DOHH2 (cell line): ENCODE results near the gene RPS6KA4.

Experiments used
- H3F3A ChIP-seq: fragments of 200-600 bp; sonication (generic), shearing (Covaris generic); 2 replicates; pipeline ENCODE4 v1.6.0; 2016; ENCODE audit warnings: antibody characterized with exemption, mild to moderate bottlenecking; ENCODE audit not compliant: control insufficient read depth, insufficient read depth
- H3K27ac ChIP-seq: fragments of 200-600 bp; sonication (generic); 2 replicates; pipeline ENCODE4 v1.5.1; 2014; ENCODE audit warnings: low read depth, mild to moderate bottlenecking, low read length, moderate library complexity
- H3K27me3 ChIP-seq: fragments of 200-600 bp; sonication (generic); 2 replicates; pipeline ENCODE4 v1.6.1; 2014; ENCODE audit warnings: mild to moderate bottlenecking, low read length, mixed read lengths; ENCODE audit not compliant: control insufficient read depth
- H3K36me3 ChIP-seq: fragments of 200-600 bp; sonication (generic); 2 replicates; pipeline ENCODE4 v1.6.1; 2014; ENCODE audit warnings: mild to moderate bottlenecking, low read length, moderate library complexity, mixed read lengths; ENCODE audit not compliant: control insufficient read depth
- H3K4me1 ChIP-seq: fragments of 200-600 bp; sonication (generic); 2 replicates; pipeline ENCODE4 v1.6.1; 2014; ENCODE audit warnings: mild to moderate bottlenecking, low read length, mixed read lengths; ENCODE audit not compliant: control insufficient read depth
- H3K4me2 ChIP-seq: fragments of 200-600 bp; sonication (generic); 2 replicates; pipeline ENCODE4 v1.6.0; 2014; ENCODE audit warnings: mild to moderate bottlenecking, low read length, moderate library complexity
- H3K4me3 ChIP-seq: fragments of 200-600 bp; sonication (generic); 2 replicates; pipeline ENCODE4 v1.5.1; 2014; ENCODE audit warnings: mild to moderate bottlenecking, low read length, mixed read lengths
- H3K79me2 ChIP-seq: fragments of 200-600 bp; sonication (generic); 2 replicates; pipeline ENCODE4 v1.6.1; 2014; ENCODE audit warnings: mild to moderate bottlenecking, low read length, mixed read lengths; ENCODE audit not compliant: control insufficient read depth
- H3K9me2 ChIP-seq: fragments of 200-600 bp; sonication (generic); replicated peaks from 2 replicates; pipeline ENCODE4 v1.6.1; 2014; ENCODE audit warnings: mild to moderate bottlenecking, low read length, mixed read lengths; ENCODE audit not compliant: control insufficient read depth
- H3K9me3 ChIP-seq: fragments of 200-600 bp; sonication (generic); 2 replicates; pipeline ENCODE4 v1.6.1; 2014; ENCODE audit warnings: antibody characterized with exemption, low read length, mixed read lengths; ENCODE audit not compliant: control insufficient read depth, insufficient read depth
- H4K20me1 ChIP-seq: fragments of 200-600 bp; sonication (generic); 2 replicates; pipeline ENCODE4 v1.6.0; 2014; ENCODE audit warnings: low read depth, mild to moderate bottlenecking, antibody characterized with exemption, low read length, moderate library complexity; ENCODE audit not compliant: control insufficient read depth, insufficient read depth
- EZH2phosphoT487 ChIP-seq: fragments of 200-600 bp; sonication (generic); IDR thresholded peaks from 2 replicates; pipeline ENCODE4 v1.6.1; 2017; ENCODE audit warnings: borderline replicate concordance, mild to moderate bottlenecking, antibody characterized with exemption, low read length, moderate library complexity, mixed read lengths
- TF ChIP-seq, protein P1 (sequence below): fragments of 200-600 bp; sonication (generic); IDR thresholded peaks from one replicate; pipeline ENCODE4 v1.5.1; 2014; ENCODE audit warnings: antibody characterized with exemption, mild to moderate bottlenecking, low read depth, low read length; ENCODE audit not compliant: poor library complexity, severe bottlenecking

The RPS6KA4 gene

DNA sequence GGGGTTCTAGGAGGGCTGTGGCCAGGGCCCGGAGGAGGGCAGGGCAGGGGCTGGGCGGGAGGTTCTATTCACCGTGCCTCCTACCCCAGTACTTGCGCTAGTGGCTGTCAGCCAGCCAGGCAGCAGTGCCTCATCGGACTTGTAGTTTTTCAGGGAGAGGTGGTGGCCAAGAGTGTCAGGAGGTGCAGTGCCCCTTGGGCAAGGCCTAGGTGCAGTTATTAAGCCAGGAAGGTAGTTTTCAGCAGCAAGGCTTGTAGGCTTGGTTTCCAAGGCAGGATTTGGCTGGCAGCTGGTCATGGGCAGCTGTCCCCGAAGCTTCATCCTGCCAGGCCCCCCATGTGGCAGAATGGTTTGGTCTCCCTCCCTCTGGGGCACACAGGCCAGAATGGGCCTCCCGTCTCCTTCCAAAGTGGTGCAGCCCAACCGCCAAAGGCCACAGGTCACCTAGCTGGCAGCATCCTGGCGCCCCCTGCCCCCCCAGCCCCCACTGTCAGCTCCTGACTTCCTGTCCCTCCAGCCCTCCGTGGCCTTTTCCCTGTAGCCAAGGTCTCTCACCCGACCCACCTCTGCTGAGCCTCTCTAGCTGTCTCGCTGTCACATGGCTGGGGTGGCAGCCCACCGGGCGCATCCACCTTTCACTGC is 10.5 kb upstream of the RPS6KA4 start:
- H3K4me1 ChIP-seq, result no peaks in the 10 kb centered on the region
- H3F3A ChIP-seq, result no peaks in the 10 kb centered on the region
- no peaks in the 10 kb centered on the region for H3K79me2 ChIP-seq
- no peak overlapping the region for H3K4me2 ChIP-seq
- H3K4me3 ChIP-seq, result no peak overlapping the region
- TF ChIP-seq, protein P1, sequence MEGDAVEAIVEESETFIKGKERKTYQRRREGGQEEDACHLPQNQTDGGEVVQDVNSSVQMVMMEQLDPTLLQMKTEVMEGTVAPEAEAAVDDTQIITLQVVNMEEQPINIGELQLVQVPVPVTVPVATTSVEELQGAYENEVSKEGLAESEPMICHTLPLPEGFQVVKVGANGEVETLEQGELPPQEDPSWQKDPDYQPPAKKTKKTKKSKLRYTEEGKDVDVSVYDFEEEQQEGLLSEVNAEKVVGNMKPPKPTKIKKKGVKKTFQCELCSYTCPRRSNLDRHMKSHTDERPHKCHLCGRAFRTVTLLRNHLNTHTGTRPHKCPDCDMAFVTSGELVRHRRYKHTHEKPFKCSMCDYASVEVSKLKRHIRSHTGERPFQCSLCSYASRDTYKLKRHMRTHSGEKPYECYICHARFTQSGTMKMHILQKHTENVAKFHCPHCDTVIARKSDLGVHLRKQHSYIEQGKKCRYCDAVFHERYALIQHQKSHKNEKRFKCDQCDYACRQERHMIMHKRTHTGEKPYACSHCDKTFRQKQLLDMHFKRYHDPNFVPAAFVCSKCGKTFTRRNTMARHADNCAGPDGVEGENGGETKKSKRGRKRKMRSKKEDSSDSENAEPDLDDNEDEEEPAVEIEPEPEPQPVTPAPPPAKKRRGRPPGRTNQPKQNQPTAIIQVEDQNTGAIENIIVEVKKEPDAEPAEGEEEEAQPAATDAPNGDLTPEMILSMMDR, result no peak
- no peak for TF ChIP-seq EZH2phosphoT487
- no peaks in the 10 kb centered on the region for H3K9me2 ChIP-seq
- no peaks in the 10 kb centered on the region for H3K9me3 ChIP-seq
- H4K20me1 ChIP-seq, result no peaks in the 10 kb centered on the region
- no peak overlapping the region for H3K27ac ChIP-seq
- H3K36me3 ChIP-seq, result peaks cover 14% of the 10 kb centered on the region
- no peaks in the 10 kb centered on the region for H3K27me3 ChIP-seq

DNA sequence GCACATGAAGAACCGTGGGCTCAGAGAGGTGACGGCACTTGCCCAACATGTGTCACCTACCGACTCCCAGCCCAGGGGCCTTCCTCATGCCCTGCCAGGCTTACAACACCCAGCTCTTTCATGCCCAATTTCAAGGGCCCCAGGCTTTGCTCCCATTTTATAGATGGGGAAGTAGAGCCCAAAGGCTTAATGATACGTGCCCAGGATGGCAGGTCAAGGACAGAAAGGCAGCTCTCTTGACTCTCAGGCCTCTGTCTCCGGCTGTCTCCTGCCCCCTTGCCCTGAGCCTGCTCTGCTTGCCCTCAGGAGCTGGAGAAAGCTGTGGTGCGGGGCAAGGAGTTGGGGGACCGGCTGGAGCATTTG is 10.0 kb upstream of the RPS6KA4 start:
- Histone ChIP-seq H3K9me3 (no peaks in the 10 kb centered on the region), H4K20me1 (no peaks in the 10 kb centered on the region), H3K4me2 (no peak overlapping the region), H3K36me3 (peaks cover 9% of the 10 kb centered on the region), H3K27me3 (no peaks in the 10 kb centered on the region), H3K79me2 (no peaks in the 10 kb centered on the region), H3K4me1 (no peaks in the 10 kb centered on the region), H3K27ac (no peak overlapping the region), H3F3A (no peaks in the 10 kb centered on the region), H3K4me3 (no peak overlapping the region), H3K9me2 (no peaks in the 10 kb centered on the region)
- TF ChIP-seq EZH2phosphoT487, result no peak
- TF ChIP-seq, protein P1, result no peak

DNA sequence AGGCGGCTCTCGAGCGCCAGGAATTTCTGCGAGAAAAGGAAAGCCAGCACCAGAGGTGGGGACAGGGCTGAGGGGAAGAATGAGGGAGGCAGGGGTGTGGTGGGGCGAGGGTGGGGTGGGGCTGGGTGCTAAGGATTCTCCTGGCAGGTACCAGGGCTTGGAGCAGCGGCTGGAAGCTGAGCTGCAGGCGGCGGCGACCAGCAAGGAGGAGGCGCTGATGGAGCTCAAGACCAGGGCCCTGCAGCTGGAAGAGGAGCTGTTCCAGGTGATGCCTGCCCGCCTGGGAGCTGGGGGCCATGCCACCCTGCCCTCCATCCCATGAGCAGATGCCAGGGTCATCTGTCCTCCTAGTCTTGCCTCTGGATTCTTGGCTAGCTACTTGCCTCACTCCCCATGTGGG is 9.6 kb upstream of the RPS6KA4 start:
- Histone ChIP-seq H3K36me3 (peaks cover 5% of the 10 kb centered on the region; the same call in 1 of the 2 replicates), H3K9me3 (no peaks in the 10 kb centered on the region), H3K4me2 (no peak overlapping the region), H3K27me3 (no peaks in the 10 kb centered on the region), H3K79me2 (no peaks in the 10 kb centered on the region), H4K20me1 (no peaks in the 10 kb centered on the region), H3F3A (no peaks in the 10 kb centered on the region), H3K4me1 (no peaks in the 10 kb centered on the region), H3K27ac (no peak overlapping the region), H3K9me2 (no peaks in the 10 kb centered on the region), H3K4me3 (no peak overlapping the region)
- TF ChIP-seq EZH2phosphoT487, result no peak
- TF ChIP-seq, protein P1, result no peak
